Testis (tissue), 2 donors: ENCODE measurements around the gene TCHP.

Experiments
- CTCF ChIP-seq, 3 experiments: fragments of 450-650 bp in 2 of 3; fragments of 200-600 bp in 1 of 3; sonication (generic) in 1 of 3; IDR thresholded peaks; one replicate each; pipeline ENCODE4 v1.5.1; 2016 to 2019; ENCODE audit warnings: antibody characterized with exemption in 3 of 3, mild to moderate bottlenecking in 2 of 3, moderate library complexity in 1 of 3
- POLR2A ChIP-seq: fragments of 450-650 bp; IDR thresholded peaks from one replicate; pipeline ENCODE4 v1.6.1; 2017; ENCODE audit warnings: antibody characterized with exemption, mild to moderate bottlenecking, moderate library complexity

DNA sequence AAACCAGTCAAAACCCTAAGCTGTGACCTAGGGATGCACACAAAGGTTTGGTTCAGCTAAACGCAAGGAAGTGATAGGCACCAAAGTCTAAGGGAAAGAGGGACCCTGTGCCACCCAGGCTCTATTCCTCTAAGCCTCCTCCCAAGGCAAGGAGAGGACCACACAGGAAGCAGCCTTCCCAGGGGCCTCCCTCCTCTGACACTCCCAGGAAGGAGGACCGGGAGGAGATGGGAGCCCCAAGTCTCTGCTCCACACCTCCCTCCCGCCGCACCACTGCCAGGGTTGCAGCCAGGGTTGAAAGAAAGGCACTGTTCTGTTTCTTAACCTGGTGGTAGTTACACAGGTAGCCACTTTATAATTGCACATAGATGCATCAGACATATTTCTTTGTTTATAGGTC lies 21.9 kb downstream of the TCHP start:
- TF ChIP-seq CTCF (IDR thresholded peaks at IDR 0.05) (no peak), POLR2A (no peak)
